GM21360 (cell line): ENCODE data around the gene FXYD3.
A peak's percentile ranks its signal among the peaks of the same experiment; 100 is the strongest.
"Not testable (repeated sequence)": the region's sequence is repeated elsewhere in the genome, so short reads cannot be mapped to it uniquely, and the experiment has no call there.

Experiments
- ATAC-seq: cut with Tn5 transposase; IDR thresholded peaks from one replicate; pipeline ENCODE4 v1.9.1; 2021; ENCODE audit warnings: mild to moderate bottlenecking, moderate library complexity; ENCODE audit not compliant: unreplicated experiment

Gene FXYD3

GRCh38 chr19:35140962-35141836 is 25.6 kb downstream of the FXYD3 start:
- peak; percentile 48 for ATAC-seq

GRCh38 chr19:35141837-35142605 is 26.4 kb downstream of the FXYD3 start:
- ATAC-seq, result no peak

GRCh38 chr19:35142606-35143230 is 27.1 kb downstream of the FXYD3 start:
- ATAC-seq, result no peak

- ATAC-seq, result no peak
These were observed 27.6 kb downstream of the FXYD3 start, which contains the start of gene FXYD7 for GRCh38 chr19:35143231-35143715. Gene FXYD7 (plus strand): TSS chr19:35143255. CDS start chr19:35143334, 79 bp downstream.

GRCh38 chr19:35143818-35144217 is 28.2 kb downstream of the FXYD3 start:
- ATAC-seq, result no peak

GRCh38 chr19:35144259-35144599 is 28.6 kb downstream of the FXYD3 start:
- ATAC-seq, result no peak

- ATAC-seq, result no peak
These were observed 29.2 kb downstream of the FXYD3 start for GRCh38 chr19:35144600-35145436.

GRCh38 chr19:35146746-35147459 is 31.3 kb downstream of the FXYD3 start:
- ATAC-seq, result no peak

GRCh38 chr19:35149463-35149862 is 33.8 kb downstream of the FXYD3 start:
- no peak for ATAC-seq

GRCh38 chr19:35150445-35150844 is 34.8 kb downstream of the FXYD3 start:
- no peak for ATAC-seq

GRCh38 chr19:35151273-35152065 is 35.8 kb downstream of the FXYD3 start:
- ATAC-seq, result no peak

GRCh38 chr19:35153129-35153522 is 37.5 kb downstream of the FXYD3 start:
- not testable (repeated sequence) for ATAC-seq

- no peak for ATAC-seq
These were observed 38.3 kb downstream of the FXYD3 start for GRCh38 chr19:35153701-35154524.

- ATAC-seq, result no peak
These were observed 39.1 kb downstream of the FXYD3 start, which contains the start of gene FXYD5 for GRCh38 chr19:35154525-35155406. Gene FXYD5 (plus strand): TSS chr19:35154735. CDS start chr19:35155551, 816 bp downstream.

GRCh38 chr19:35155441-35155840 is 39.8 kb downstream of the FXYD3 start:
- ATAC-seq, result no peak

- no peak for ATAC-seq
These were observed 40.5 kb downstream of the FXYD3 start for GRCh38 chr19:35155981-35156672.

GRCh38 chr19:35156673-35157014 is 41.0 kb downstream of the FXYD3 start:
- no peak for ATAC-seq
